Activated B cell treated with CpG ODN at 0.5 μM for 24 hours (primary cell): ENCODE measurements around the gene RASL11B. TPM values are rescaled to one million over a fixed set of nuclear protein-coding genes. Genes with fewer than 3 reads are reported as not detected.

ENCODE experiments used
- ATAC-seq: fragments of 200-7000 bp; cut with Tn5 transposase; one replicate; pipeline ENCODE4 v1.10.0; 2021; ENCODE audit warnings: low read depth, mild to moderate bottlenecking, moderate library complexity
- CTCF ChIA-PET: fragments of 350-600 bp; sonication (Branson Sonifier 250); formaldehyde crosslinking; loops from one replicate; lab custom pipeline; 2021; ENCODE audit warnings: antibody characterized with exemption; lab: Charles Lee
- POLR2A ChIA-PET: fragments of 350-600 bp; sonication (Branson Sonifier 250); formaldehyde crosslinking; loops from one replicate; lab custom pipeline; 2021; ENCODE audit warnings: antibody characterized with exemption; lab: Charles Lee
- DNase-seq: peaks from one replicate; pipeline ENCODE4 v3.0.0; 2022
- H3K27ac Mint-ChIP-seq: one replicate; pipeline ENCODE4 v1.8.0; 2020; ENCODE audit warnings: mixed read lengths
- H3K27me3 Mint-ChIP-seq: one replicate; pipeline ENCODE4 v1.8.0; 2021; ENCODE audit warnings: mixed read lengths
- H3K36me3 Mint-ChIP-seq: one replicate; pipeline ENCODE4 v1.8.0; 2021; ENCODE audit warnings: low read depth, mixed read lengths
- H3K4me1 Mint-ChIP-seq: one replicate; pipeline ENCODE4 v1.8.0; 2021; ENCODE audit warnings: mixed read lengths
- H3K4me3 Mint-ChIP-seq: one replicate; pipeline ENCODE4 v1.8.0; 2020; ENCODE audit warnings: mild to moderate bottlenecking, mixed read lengths
- H3K9me3 Mint-ChIP-seq: one replicate; pipeline ENCODE4 v1.8.0; 2020; ENCODE audit warnings: mixed read lengths
- intact Hi-C: fragments of 100-400 bp; cut with micrococcal nuclease; formaldehyde crosslinking; loops from one replicate; pipeline ENCODE4 v1.15.1; 2024
- total RNA-seq: library from RNA; stranded (reverse); gene quantifications from 2 replicates; pipeline ENCODE4 v1.2.3, GENCODE V29; 2022
- TF ChIP-seq, protein P1 (sequence below): fragments of 200-600 bp; IDR thresholded peaks from one replicate; pipeline ENCODE4 v1.8.0; 2022; ENCODE audit warnings: antibody characterized with exemption, mild to moderate bottlenecking

Gene RASL11B
- total RNA-seq, 1 donor from 2014 or later = not detected

DNA sequence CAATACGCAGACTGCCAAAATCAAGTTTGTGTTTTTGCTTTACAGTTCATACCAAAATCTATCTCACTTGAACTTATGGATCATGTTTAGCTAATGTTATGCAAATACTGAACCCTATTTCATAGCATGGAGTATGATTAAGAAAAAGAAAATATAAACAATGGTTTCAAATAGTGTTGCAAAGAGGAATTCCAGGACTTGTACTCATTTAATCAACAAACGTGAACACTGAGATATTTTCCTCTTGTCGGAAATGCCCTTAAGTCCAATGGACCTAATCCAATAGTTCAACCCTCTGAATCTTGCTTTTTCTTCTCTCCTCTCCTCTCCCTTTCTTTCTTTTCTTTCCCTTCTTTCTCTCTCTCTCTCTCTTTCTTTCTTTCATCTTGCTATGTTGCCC is 30.8 kb downstream of the RASL11B start:
- CTCF ChIA-PET = no interaction called here
- no peak for ATAC-seq
- POLR2A ChIA-PET = no interaction called here

DNA sequence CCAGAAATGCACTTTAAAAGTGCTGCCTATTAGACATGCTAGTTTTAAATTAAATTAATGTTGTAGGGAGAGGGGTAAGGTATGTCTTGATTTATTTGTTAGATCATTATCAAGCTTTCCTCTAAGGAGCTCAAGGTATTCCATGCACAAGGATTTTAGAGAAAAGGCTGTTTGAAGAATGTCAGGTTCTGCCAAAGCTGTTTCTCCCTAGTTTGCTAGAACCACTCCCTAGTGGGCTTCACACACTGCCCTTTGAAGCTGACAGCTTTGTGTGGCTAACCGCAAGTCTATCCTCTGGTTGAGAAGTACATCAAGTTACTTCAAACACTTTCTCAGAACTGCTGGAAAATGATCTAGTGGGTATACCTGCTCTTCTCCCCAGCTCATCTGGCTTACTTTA is 32.3 kb downstream of the RASL11B start:
- Mint-ChIP-seq H3K9me3 (peaks cover 2% of the 10 kb centered on the region), H3K36me3 (no peaks in the 10 kb centered on the region), H3K4me1 (no peaks in the 10 kb centered on the region), H3K27me3 (no peaks in the 10 kb centered on the region), H3K4me3 (no peak overlapping the region), H3K27ac (no peak overlapping the region)
- ChIA-PET CTCF (no interaction called here), POLR2A (no interaction called here)
- TF ChIP-seq, protein P1, sequence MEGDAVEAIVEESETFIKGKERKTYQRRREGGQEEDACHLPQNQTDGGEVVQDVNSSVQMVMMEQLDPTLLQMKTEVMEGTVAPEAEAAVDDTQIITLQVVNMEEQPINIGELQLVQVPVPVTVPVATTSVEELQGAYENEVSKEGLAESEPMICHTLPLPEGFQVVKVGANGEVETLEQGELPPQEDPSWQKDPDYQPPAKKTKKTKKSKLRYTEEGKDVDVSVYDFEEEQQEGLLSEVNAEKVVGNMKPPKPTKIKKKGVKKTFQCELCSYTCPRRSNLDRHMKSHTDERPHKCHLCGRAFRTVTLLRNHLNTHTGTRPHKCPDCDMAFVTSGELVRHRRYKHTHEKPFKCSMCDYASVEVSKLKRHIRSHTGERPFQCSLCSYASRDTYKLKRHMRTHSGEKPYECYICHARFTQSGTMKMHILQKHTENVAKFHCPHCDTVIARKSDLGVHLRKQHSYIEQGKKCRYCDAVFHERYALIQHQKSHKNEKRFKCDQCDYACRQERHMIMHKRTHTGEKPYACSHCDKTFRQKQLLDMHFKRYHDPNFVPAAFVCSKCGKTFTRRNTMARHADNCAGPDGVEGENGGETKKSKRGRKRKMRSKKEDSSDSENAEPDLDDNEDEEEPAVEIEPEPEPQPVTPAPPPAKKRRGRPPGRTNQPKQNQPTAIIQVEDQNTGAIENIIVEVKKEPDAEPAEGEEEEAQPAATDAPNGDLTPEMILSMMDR = no peak
- DNase-seq = no peak
- ATAC-seq = no peak
- intact Hi-C loops = no loop called here

More for the DNA sequence above, 30.8 kb downstream of the RASL11B start:
- TF ChIP-seq, protein P1 = no peak
- H3K4me3 Mint-ChIP-seq = no peak overlapping the region
- H3K27me3 Mint-ChIP-seq = no peaks in the 10 kb centered on the region
- peaks cover 6% of the 10 kb centered on the region for H3K36me3 Mint-ChIP-seq
- no peak for DNase-seq
- intact Hi-C loops = no loop called here
- H3K4me1 Mint-ChIP-seq = no peaks in the 10 kb centered on the region
- H3K27ac Mint-ChIP-seq = no peak overlapping the region
- peaks cover 2% of the 10 kb centered on the region for H3K9me3 Mint-ChIP-seq

DNA sequence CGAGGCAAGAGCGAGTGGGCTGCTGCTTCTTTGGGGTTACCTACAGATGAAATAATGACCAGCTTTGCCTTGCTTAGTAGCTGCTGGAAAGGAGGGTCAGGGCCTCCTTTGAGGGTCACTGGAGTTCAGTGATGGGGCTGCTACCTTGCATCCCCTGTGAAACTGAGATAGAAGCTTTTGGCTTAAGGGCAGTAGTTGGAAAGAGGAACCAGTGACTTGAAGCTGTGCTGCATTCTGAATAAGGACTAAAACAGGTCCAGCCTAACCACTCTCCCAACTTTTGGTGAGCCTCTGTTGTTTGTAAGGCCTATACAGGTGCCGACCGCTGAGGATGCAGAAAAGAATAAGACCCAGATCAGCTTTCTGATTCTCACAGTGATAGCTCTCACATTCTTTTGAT is 41.2 kb downstream of the RASL11B start:
- CTCF ChIA-PET = interaction anchor here (1.0 kb wide), 1 partner anchor 8 kb away, joined by 5 read pairs; no protein-coding TSS in a partner anchor
- peaks cover 57% of the 10 kb centered on the region for H3K36me3 Mint-ChIP-seq

DNA sequence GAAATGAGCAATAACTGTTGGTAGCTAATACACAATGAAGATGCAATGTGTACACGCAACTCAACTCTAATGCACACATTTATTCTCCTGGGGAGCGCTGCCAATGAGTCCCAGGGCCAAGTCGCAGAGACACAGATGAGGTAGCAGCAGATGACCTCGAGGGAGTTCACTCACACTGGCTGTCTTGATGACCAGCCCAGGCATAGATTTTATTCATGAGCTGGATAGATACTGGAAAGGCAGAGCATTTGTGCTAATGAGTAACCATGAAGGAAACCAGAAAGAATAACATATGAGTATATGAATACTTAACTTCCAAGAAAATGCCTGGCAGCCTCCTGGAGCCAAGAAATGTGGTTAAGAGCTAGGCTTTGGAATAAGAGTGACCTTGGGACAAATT is 42.3 kb downstream of the RASL11B start:
- ATAC-seq = no peak
- POLR2A ChIA-PET = no interaction called here
- no peaks in the 10 kb centered on the region for H3K4me1 Mint-ChIP-seq
- H3K27me3 Mint-ChIP-seq = no peaks in the 10 kb centered on the region
- H3K27ac Mint-ChIP-seq = no peak overlapping the region
- DNase-seq = no peak
- no peaks in the 10 kb centered on the region for H3K9me3 Mint-ChIP-seq
- no peak overlapping the region for H3K4me3 Mint-ChIP-seq
- intact Hi-C loops = no loop called here
- TF ChIP-seq, protein P1 = no peak
- CTCF ChIA-PET = no interaction called here
- H3K36me3 Mint-ChIP-seq = peaks cover 65% of the 10 kb centered on the region

More for the DNA sequence above, 41.2 kb downstream of the RASL11B start:
- DNase-seq (no peak), ATAC-seq (no peak)
- POLR2A ChIA-PET = no interaction called here
- no peaks in the 10 kb centered on the region for H3K27me3 Mint-ChIP-seq
- no peaks in the 10 kb centered on the region for H3K4me1 Mint-ChIP-seq
- TF ChIP-seq, protein P1 = no peak
- H3K4me3 Mint-ChIP-seq = no peak overlapping the region
- H3K9me3 Mint-ChIP-seq = no peaks in the 10 kb centered on the region
- intact Hi-C loops = no loop called here
- no peak overlapping the region for H3K27ac Mint-ChIP-seq

DNA sequence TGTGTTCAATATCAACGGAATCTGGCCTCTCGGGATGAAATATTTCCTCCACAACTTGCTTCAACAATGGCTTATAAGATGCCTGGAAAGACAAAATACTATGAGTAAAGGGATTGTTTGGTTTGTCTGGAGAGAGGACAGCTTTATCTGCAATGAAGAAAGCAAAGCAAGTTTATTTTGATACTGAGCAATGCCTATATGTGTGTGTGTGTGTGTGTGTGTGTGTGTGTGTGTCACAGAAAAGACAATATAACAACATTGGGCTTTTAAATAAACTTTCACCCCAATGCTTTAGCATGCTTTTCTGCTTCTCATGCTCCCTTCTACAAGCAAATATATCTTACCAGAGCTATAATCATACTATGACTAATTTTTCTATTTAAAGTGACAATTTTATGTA is 45.4 kb downstream of the RASL11B start:
- intact Hi-C loops = no loop called here
- DNase-seq = no peak
- Mint-ChIP-seq H3K36me3 (peaks cover 56% of the 10 kb centered on the region), H3K4me1 (no peaks in the 10 kb centered on the region), H3K27ac (no peak overlapping the region), H3K27me3 (no peaks in the 10 kb centered on the region), H3K9me3 (no peaks in the 10 kb centered on the region), H3K4me3 (no peak overlapping the region)
- ChIA-PET CTCF (no interaction called here), POLR2A (no interaction called here)
- TF ChIP-seq, protein P1 = no peak
- no peak for ATAC-seq
